Measurements from ENCODE around the gene ADAMTS18. TPM values are rescaled to one million over a fixed set of nuclear protein-coding genes. Genes with fewer than 3 reads are reported as not detected.

Gene ADAMTS18
- total and polyA plus RNA-seq, 2 of the 8 experiments (the other 6 are each of a cell fraction or from before 2014, with no cell fraction given): 0.05 to 0.19 TPM

DNA sequence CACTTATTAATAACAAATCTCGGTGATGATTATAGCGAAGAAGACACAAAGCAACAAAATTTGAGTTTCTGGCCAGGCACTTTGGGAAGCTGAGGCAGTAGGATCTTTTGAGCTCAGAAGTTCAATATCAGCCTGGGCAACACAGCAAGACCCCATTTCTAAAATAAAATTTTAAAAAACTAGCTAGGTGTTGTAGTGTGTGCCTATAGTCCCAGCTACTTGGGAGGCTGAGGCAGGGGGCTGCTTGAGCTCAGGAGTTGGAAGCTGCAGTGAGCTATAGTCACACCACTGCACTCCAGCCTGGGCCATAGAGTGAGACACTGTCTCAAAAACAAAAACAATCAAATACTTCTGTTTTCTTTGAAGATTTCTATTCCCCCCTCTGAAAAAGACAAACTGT, 130.7 kb downstream of the ADAMTS18 start:
- Histone ChIP-seq H3K4me3 (ENCODE audit: extremely low read depth in 1 of 4, insufficient read depth in 2 of 4, low read depth in 3 of 4, low read length in 4 of 4) (no peak overlapping the region), H3K56ac (replicated peaks; ENCODE audit: insufficient read length, low read depth, low read length) (no peak overlapping the region), H2BK12ac (ENCODE audit: low read depth, low read length) (no peak overlapping the region), H2AFZ (ENCODE audit: low read length) (no peak overlapping the region), H2AK5ac (ENCODE audit: low read depth, low read length) (no peak overlapping the region), H4K8ac (ENCODE audit: extremely low read depth, insufficient read depth, low read length) (no peak overlapping the region), H3K23ac (ENCODE audit: insufficient read length) (no peak overlapping the region), H3K9ac (replicated peaks in 1 of 4; ENCODE audit: extremely low read depth in 1 of 4, low read depth in 3 of 4, low read length in 3 of 4) (no peak overlapping the region), H4K20me1 (replicated peaks in 1 of 2; ENCODE audit: control insufficient read depth in 1 of 2, insufficient read depth in 2 of 2, low read length in 2 of 2) (no peaks in the 10 kb centered on the region), H4K5ac (ENCODE audit: insufficient read length, low read depth, low read length) (no peak overlapping the region), H2BK5ac (ENCODE audit: low read depth, low read length) (no peak overlapping the region), H3K27me3 (replicated peaks in 1 of 4; ENCODE audit: control insufficient read depth in 3 of 4, extremely low read depth in 1 of 4, insufficient read depth in 3 of 4, low read length in 3 of 4) (peaks cover 0 to 1% (median 0%) of the 10 kb centered on the region in 4 experiments; a peak in 1 of 7 replicates), H3K4me2 (ENCODE audit: insufficient read depth in 1 of 2, low read depth in 2 of 2, low read length in 2 of 2) (no peak overlapping the region), H2BK120ac (replicated peaks; ENCODE audit: low read depth, low read length) (no peak overlapping the region), H3K4ac (replicated peaks; ENCODE audit: insufficient read length, low read depth, low read length) (no peak overlapping the region), H4K91ac (replicated peaks; ENCODE audit: insufficient read length, low read length) (no peak overlapping the region), H3K14ac (ENCODE audit: insufficient read length) (no peak overlapping the region), H3K36me3 (ENCODE audit: control insufficient read depth in 2 of 4, insufficient read depth in 4 of 4, low read length in 3 of 4) (no peaks in the 10 kb centered on the region), H2BK15ac (ENCODE audit: low read length) (no peak overlapping the region), H2BK20ac (ENCODE audit: low read length) (no peak overlapping the region), H3K9me3 (ENCODE audit: insufficient read depth in 2 of 2, low read depth in 1 of 2, low read length in 1 of 2) (no peaks in the 10 kb centered on the region), H3K18ac (ENCODE audit: extremely low read depth, low read length) (no peak overlapping the region), H3K79me2 (ENCODE audit: control insufficient read depth in 1 of 2, insufficient read depth in 2 of 2, low read length in 2 of 2) (no peaks in the 10 kb centered on the region), H3K23me2 (ENCODE audit: low read depth, low read length) (no peaks in the 10 kb centered on the region), H3K27ac (ENCODE audit: low read depth, low read length) (no peak overlapping the region), H3K79me1 (ENCODE audit: low read depth, low read length) (no peaks in the 10 kb centered on the region), H3K4me1 (replicated peaks in 1 of 4; ENCODE audit: control insufficient read depth in 3 of 4, insufficient read depth in 4 of 4, low read length in 3 of 4) (no peaks in the 10 kb centered on the region)
- WGBS, 2 experiments (ENCODE audit: extremely low coverage in 1 of 2, insufficient coverage in 1 of 2, insufficient read length in 1 of 2, insufficient replicate concordance in 2 of 2, low coverage in 1 of 2, low lambda C conversion rate in 2 of 2, missing lambda C conversion rate in 1 of 2): 100% methylated on average over 2 of the region's 2 CpGs; no CpG with 5 or more reads in 1 of the 2 experiments
- no peak for DNase-seq (ENCODE audit: low read depth in 1 of 2, low spot score in 2 of 2)
- POLR2A ChIA-PET (ENCODE audit: partially characterized antibody): no interaction called here
- CTCF ChIA-PET (ENCODE audit: partially characterized antibody): interaction anchor here (0.8 to 1.8 kb wide), 5 partner anchors 13 to 280 kb away, joined by 3 to 7 read pairs (median 3); no protein-coding TSS in a partner anchor
- TF ChIP-seq HDAC6 (IDR thresholded peaks at IDR 0.05; ENCODE audit: low read depth, low read length): no peak
- no peak for TF ChIP-seq SIRT6 (IDR thresholded peaks at IDR 0.05; ENCODE audit: low read length)
- TF ChIP-seq SIX5 (IDR thresholded peaks at IDR 0.05; ENCODE audit: low read depth, low read length): no peak
- TF ChIP-seq HDAC2 (IDR thresholded peaks at IDR 0.05; ENCODE audit: borderline replicate concordance in 1 of 2, low read depth in 2 of 2, low read length in 2 of 2): no peak
- no peak for TF ChIP-seq PHF8 (conservative IDR thresholded peaks at IDR 0.05; ENCODE audit: low read depth, low read length)
- no peak for TF ChIP-seq POLR2A (IDR thresholded peaks at IDR 0.05; ENCODE audit: control extremely low read depth in 1 of 2, low read depth in 2 of 2, low read length in 2 of 2)
- TF ChIP-seq USF2 (IDR thresholded peaks at IDR 0.05; ENCODE audit: low read length): no peak
- TF ChIP-seq BACH1 (IDR thresholded peaks at IDR 0.05; ENCODE audit: low read length): no peak
- TF ChIP-seq EP300 (IDR thresholded peaks at IDR 0.05; ENCODE audit: borderline replicate concordance in 1 of 2, low read depth in 2 of 2, low read length in 2 of 2): no peak
- TF ChIP-seq RNF2 (IDR thresholded peaks at IDR 0.05; ENCODE audit: borderline replicate concordance, low read depth, low read length, missing control alignments, poor library complexity, severe bottlenecking): no peak
- TF ChIP-seq SIN3A (conservative IDR thresholded peaks at IDR 0.05 in 1 of 2, IDR thresholded peaks at IDR 0.05 in 1 of 2; ENCODE audit: low read depth in 1 of 2, low read length in 2 of 2): no peak
- no peak for FAIRE-seq

Measured in H1 (cell line).